Measurements from ENCODE around the gene DGLUCY.

GRCh38 chr14:91146661-91147060 is 32.8 kb downstream of the DGLUCY start:
- TF ChIP-seq, protein P1, sequence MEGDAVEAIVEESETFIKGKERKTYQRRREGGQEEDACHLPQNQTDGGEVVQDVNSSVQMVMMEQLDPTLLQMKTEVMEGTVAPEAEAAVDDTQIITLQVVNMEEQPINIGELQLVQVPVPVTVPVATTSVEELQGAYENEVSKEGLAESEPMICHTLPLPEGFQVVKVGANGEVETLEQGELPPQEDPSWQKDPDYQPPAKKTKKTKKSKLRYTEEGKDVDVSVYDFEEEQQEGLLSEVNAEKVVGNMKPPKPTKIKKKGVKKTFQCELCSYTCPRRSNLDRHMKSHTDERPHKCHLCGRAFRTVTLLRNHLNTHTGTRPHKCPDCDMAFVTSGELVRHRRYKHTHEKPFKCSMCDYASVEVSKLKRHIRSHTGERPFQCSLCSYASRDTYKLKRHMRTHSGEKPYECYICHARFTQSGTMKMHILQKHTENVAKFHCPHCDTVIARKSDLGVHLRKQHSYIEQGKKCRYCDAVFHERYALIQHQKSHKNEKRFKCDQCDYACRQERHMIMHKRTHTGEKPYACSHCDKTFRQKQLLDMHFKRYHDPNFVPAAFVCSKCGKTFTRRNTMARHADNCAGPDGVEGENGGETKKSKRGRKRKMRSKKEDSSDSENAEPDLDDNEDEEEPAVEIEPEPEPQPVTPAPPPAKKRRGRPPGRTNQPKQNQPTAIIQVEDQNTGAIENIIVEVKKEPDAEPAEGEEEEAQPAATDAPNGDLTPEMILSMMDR (IDR thresholded peaks at IDR 0.05), result no peak
- TF ChIP-seq EZH2 (IDR thresholded peaks at IDR 0.05; ENCODE audit: borderline replicate concordance, insufficient read depth, low read depth, low read length, poor library complexity, severe bottlenecking), result no peak
